Panc1 (cell line): Measurements from ENCODE around the gene GALNT9. TPM values are rescaled to one million over a fixed set of nuclear protein-coding genes. Genes with fewer than 3 reads are reported as not detected.

Experiments
- ATAC-seq: fragments of 200-7000 bp; cut with Tn5 transposase; 2 replicates; pipeline ENCODE4 v1.9.1; 2020; ENCODE audit warnings: mild to moderate bottlenecking, moderate library complexity
- BruUV-seq: library from RNA; stranded (reverse); fragments of 400-500 nt; replicated peaks from 2 replicates; lab custom pipeline; 2021; lab: Mats Ljungman, UMichigan
- CTCF ChIA-PET: fragments of 300-600 bp; sonication (Branson Sonifier 250); formaldehyde crosslinking; loops from one replicate; lab custom pipeline; 2022; ENCODE audit warnings: antibody characterized with exemption; lab: Charles Lee
- POLR2A ChIA-PET: fragments of 300-600 bp; sonication (Branson Sonifier 250); formaldehyde crosslinking; loops from one replicate; lab custom pipeline; 2022; ENCODE audit warnings: antibody characterized with exemption; lab: Charles Lee
- DNase-seq: peaks from one replicate; pipeline ENCODE4 v3.0.0-alpha.2; 2010; ENCODE audit warnings: low read depth, low spot score
- H3K27ac ChIP-seq: 2 replicates; pipeline ENCODE4 v1.5.1; 2011; ENCODE audit warnings: mild to moderate bottlenecking, low read length, inconsistent platforms
- H3K27me3 ChIP-seq: fragments of 200-500 bp; sonication (Bioruptor generic); 2 replicates; pipeline ENCODE4 v1.6.0; 2014; ENCODE audit warnings: low read length, inconsistent platforms; ENCODE audit not compliant: control insufficient read depth, insufficient read depth
- H3K36me3 ChIP-seq: fragments of 200-500 bp; sonication (Bioruptor generic); 2 replicates; pipeline ENCODE4 v1.5.1; 2014; ENCODE audit warnings: inconsistent platforms, mild to moderate bottlenecking, low read length, moderate library complexity; ENCODE audit not compliant: control insufficient read depth, insufficient read depth
- H3K4me1 ChIP-seq: 2 replicates; pipeline ENCODE4 v1.5.1; 2011; ENCODE audit warnings: inconsistent platforms, mild to moderate bottlenecking, low read length, moderate library complexity; ENCODE audit not compliant: control insufficient read depth, insufficient read depth
- H3K4me3 ChIP-seq, 2 experiments: 2 replicates each; pipeline ENCODE4 v1.5.1; 2011 to 2012; ENCODE audit warnings: low read depth in 2 of 2, low read length in 2 of 2, mild to moderate bottlenecking in 2 of 2, inconsistent platforms in 1 of 2, moderate library complexity in 1 of 2
- H3K9me3 ChIP-seq: fragments of 200-500 bp; sonication (Bioruptor generic); 2 replicates; pipeline ENCODE4 v1.5.1; 2014; ENCODE audit warnings: low read depth, mild to moderate bottlenecking, inconsistent platforms, low read length, moderate library complexity; ENCODE audit not compliant: control insufficient read depth, insufficient read depth
- CTCF ChIP-seq: fragments of 450-650 bp; IDR thresholded peaks from 2 replicates; pipeline ENCODE4 v1.5.1; 2017; ENCODE audit warnings: mild to moderate bottlenecking
- POLR2AphosphoS5 ChIP-seq: IDR thresholded peaks from 2 replicates; pipeline ENCODE4 v1.6.1; 2012; ENCODE audit warnings: mild to moderate bottlenecking, low read depth, low read length, moderate library complexity
- REST ChIP-seq, 2 experiments: IDR thresholded peaks; 2 replicates each; pipeline ENCODE4 v1.6.1; 2011 to 2012; ENCODE audit warnings: low read depth in 2 of 2, control low read depth in 1 of 2, low read length in 1 of 2, mild to moderate bottlenecking in 1 of 2, moderate library complexity in 1 of 2; ENCODE audit not compliant: insufficient read depth in 1 of 2
- SIN3A ChIP-seq: IDR thresholded peaks from 2 replicates; pipeline ENCODE4 v1.6.1; 2012; ENCODE audit warnings: low read depth, mild to moderate bottlenecking, low read length, moderate library complexity, borderline replicate concordance; ENCODE audit not compliant: insufficient read depth
- TCF7L2 ChIP-seq: IDR thresholded peaks from 2 replicates; pipeline ENCODE4 v1.6.1; 2011; ENCODE audit warnings: mild to moderate bottlenecking, low read depth, low read length, inconsistent platforms
- in situ Hi-C: cut with HindIII; loops from 2 replicates; pipeline ENCODE4 v1.10.0; 2016; ENCODE audit warnings: low sequenced_read_pairs, low pct_unique_long_range_greater_than_20kb
- intact Hi-C: fragments of 100-400 bp; cut with micrococcal nuclease; formaldehyde crosslinking; loops from one replicate; pipeline ENCODE4 v1.10.0; 2022; ENCODE audit not compliant: unreplicated experiment
- total RNA-seq: library from RNA; stranded (reverse); gene quantifications from one replicate; pipeline ENCODE4 v1.2.1, GENCODE V29; 2021; ENCODE audit not compliant: unreplicated experiment

GALNT9 gene
- total RNA-seq, 1 experiment from 2014 or later, result 0.33 TPM

- intact Hi-C loops, result no loop called here
- CTCF ChIA-PET, result interaction anchor here (0.6 kb wide), 1 partner anchor 10 kb away, joined by 5 read pairs; no protein-coding TSS in a partner anchor
- BruUV-seq, result no TSS peak
Measured at GRCh38 chr12:132318135-132318534, 11.3 kb downstream of the GALNT9 start.

GRCh38 chr12:132317233-132317938 lies 12.0 kb downstream of the GALNT9 start:
- Histone ChIP-seq H3K4me3 (no peak overlapping the region), H3K9me3 (no peaks in the 10 kb centered on the region), H3K27me3 (no peaks in the 10 kb centered on the region), H3K36me3 (no peaks in the 10 kb centered on the region), H3K4me1 (no peaks in the 10 kb centered on the region), H3K27ac (no peak overlapping the region)
- no TSS peak for BruUV-seq
- in situ Hi-C loops, result no loop called here
- POLR2A ChIA-PET, result no interaction called here
- no peak for ATAC-seq
- no peak for TF ChIP-seq POLR2AphosphoS5
- TF ChIP-seq TCF7L2, result no peak
- no peak for TF ChIP-seq SIN3A
- no peak for TF ChIP-seq REST (IDR thresholded peaks at IDR 0.05; ENCODE audit: insufficient read depth in 1 of 2, low read depth in 2 of 2, low read length in 1 of 2)
- no peak for TF ChIP-seq CTCF
- DNase-seq, result no peak
- intact Hi-C loops, result no loop called here
- CTCF ChIA-PET, result no interaction called here

More at GRCh38 chr12:132318135-132318534, 11.3 kb downstream of the GALNT9 start:
- H3K4me3 ChIP-seq, result no peak overlapping the region
- ATAC-seq (no peak), DNase-seq (no peak)
- POLR2A ChIA-PET, result no interaction called here
- H3K9me3 ChIP-seq, result no peaks in the 10 kb centered on the region
- H3K4me1 ChIP-seq, result no peaks in the 10 kb centered on the region
- H3K36me3 ChIP-seq, result no peaks in the 10 kb centered on the region
- in situ Hi-C loops, result no loop called here
- TF ChIP-seq REST (IDR thresholded peaks at IDR 0.05; ENCODE audit: insufficient read depth in 1 of 2, low read depth in 2 of 2, low read length in 1 of 2) (no peak), TCF7L2 (no peak), SIN3A (no peak), POLR2AphosphoS5 (no peak), CTCF (no peak)
- H3K27me3 ChIP-seq, result no peaks in the 10 kb centered on the region
- no peak overlapping the region for H3K27ac ChIP-seq
